DMS153 treated with DMSO at 0.1 percent for 48 hours (cell line): ENCODE results near the gene ZYG11B.
"Not testable (repeated sequence)": the region's sequence is repeated elsewhere in the genome, so short reads cannot be mapped to it uniquely, and the experiment has no call there.

ENCODE experiments used
- DNase-seq: peaks from one replicate; lab custom pipeline; 2025; ENCODE audit not compliant: unreplicated experiment; lab: John Stamatoyannopoulos, UW

The ZYG11B gene

DNA sequence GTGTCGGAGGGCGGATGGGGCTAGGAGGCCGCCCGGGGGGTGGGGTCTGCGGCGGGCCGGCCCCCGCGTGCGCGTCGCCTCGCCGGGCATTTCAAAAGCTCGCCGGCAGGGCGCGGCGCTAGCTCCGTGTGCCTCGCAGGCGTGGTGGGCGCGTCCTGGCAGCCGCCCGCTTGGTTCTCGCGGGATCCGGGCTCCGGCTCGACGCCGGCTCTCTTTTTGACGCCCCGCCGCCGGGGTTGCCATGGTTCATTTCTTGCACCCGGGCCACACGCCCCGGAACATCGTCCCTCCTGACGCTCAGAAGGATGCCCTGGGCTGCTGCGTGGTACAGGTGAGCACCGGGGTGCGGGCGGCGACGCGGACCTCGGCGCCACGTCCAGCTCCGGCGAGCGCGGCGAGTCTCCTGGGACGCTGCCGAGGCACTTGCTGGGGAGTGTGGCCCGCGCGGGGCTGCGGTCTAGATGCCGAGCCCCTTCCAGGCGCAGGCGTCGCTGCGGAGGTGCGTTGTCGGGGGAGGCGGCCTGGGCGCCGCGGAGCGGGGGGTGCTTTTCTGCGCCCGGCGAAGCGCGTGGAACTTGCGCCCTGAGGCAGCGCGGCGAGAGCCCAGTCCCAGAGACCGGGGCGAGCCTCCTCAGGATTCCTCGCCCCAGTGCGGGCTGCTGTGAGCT lies 116.5 kb downstream of the ZYG11B start, which contains the start of gene ZYG11A:
ZYG11A (plus strand) TSS at position 118 of the 668 bp plus-strand sequence; CDS start at position 242, 124 bp downstream.
- DNase-seq: peak; percentile 78

DNA sequence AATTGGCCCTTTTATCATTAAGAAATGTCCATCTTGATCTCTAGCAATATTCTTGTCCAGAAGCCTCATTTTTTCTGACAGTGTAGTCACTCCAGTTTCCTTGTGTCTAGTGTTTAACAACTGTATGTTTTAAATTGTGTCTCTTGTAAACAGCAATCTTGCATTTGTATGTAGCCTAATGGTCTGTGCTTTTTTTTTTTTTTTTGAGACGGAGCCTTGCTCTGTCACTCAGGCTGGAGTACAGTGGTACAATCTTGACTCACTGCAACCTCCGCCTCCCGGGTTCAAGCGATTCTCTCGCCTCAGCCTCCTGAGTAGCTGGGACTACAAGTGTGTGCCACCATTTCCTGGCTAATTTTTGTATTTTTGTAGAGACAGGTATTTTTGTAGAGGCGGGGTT lies 118.9 kb downstream of the ZYG11B start:
- not testable (repeated sequence) for DNase-seq

DNA sequence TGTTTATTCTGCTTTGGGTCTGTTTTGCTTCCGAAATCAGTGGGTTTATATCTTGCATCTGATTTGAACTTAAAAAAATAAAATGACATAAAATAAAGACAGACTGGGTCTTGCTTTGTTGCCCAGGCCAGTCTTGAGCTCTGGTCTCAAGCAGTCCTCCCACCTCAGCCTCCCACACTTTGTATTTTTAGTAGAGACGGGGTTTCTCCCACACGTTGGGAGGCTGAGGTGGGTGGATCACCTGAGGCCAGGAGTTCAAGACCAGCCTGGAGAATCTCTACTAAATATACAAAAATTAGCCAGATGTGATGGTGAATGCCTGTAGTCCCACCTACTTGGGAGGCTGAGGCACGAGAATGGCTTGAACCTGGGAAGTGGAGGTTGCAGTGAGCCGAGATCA lies 122.2 kb downstream of the ZYG11B start:
- DNase-seq: no peak

DNA sequence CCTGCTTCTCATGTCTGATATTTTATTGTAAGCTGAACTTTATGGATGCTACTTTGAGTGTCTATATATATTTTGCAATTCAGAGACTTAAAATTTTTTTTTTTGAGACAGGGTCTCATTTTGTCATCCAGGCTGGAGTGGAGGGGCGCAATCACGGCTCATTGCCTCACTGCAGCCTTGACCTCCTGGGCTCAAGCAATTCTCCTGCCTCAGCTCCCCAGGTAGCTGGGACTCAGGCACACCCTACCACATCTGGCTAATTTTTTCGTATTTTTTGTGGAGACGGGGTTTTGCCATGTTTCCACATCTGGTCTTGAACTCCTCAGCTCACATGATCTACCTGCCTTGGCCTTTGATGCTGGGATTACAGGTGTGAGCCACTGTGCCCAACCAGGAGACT lies 124.7 kb downstream of the ZYG11B start:
- no peak for DNase-seq

DNA sequence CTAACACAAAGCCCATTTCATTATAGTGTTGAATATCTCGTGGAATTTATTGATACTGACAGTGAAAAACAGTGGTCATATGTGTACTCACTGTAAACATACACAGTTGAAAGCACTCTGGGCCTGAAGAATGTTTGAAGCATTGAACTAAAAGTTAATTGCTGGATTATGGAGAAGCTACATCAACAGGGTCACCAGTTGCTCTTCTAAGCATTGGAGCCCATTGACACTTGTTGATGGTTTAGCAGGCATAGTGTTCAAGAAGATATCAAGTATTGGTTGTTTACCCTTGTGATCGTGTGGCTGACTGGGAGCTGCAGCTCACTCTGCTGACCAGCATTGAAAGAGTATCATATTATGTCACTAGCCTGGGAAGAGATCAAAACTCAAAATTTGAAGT lies 126.6 kb downstream of the ZYG11B start:
- no peak for DNase-seq

DNA sequence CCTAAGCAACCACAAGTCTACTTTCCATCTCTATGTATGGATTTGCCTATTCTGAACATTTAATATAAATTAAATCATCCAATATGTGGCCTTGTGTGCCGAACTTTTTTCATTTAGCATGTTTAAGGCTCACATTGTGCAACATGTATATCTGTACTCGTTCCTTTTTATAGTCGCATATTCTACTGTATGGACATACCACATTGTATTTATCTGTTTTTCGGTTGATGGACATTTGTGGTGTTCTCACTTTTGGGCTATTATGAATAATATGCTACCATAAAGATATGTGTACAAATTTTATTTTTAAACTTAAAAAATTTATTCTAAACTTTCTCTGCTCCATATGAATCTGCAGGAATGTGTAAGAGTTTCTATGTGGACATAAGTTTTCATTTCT lies 129.3 kb downstream of the ZYG11B start:
- no peak for DNase-seq

DNA sequence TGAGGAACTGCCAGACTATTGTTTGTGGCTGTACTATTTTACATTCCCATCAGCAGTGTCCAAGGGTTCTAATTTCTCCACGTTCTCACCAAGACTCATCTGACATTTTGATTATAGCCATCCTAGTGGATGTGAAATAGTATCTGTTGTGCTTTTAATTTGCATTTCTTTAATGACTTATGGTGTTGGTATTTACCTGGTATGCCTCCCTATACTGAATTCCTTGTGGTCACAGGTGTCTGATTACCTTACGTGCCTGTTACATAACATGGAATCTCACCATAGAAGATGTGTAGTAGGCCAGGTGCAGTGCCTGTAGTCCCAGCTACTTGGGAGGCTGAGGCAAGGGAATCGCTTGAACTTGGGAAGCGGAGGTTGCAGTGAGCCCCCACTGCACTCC lies 129.8 kb downstream of the ZYG11B start:
- no peak for DNase-seq

DNA sequence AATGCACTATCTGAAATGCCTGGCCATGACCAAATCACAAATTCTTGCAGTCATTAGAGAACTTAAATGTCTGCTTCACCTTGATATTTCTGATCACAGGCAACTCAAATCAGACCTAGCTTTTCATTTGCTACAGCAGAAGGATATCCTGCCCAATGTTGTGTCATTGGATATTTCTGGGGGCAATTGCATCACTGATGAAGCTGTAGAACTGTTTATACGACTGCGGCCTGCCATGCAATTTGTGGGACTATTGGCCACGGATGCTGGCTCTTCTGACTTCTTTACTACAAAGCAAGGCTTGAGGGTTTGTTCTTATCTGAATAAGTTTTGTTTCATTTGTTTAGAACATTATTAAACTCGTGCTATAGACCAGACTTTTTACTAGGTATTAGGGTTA lies 131.2 kb downstream of the ZYG11B start:
- no peak for DNase-seq

DNA sequence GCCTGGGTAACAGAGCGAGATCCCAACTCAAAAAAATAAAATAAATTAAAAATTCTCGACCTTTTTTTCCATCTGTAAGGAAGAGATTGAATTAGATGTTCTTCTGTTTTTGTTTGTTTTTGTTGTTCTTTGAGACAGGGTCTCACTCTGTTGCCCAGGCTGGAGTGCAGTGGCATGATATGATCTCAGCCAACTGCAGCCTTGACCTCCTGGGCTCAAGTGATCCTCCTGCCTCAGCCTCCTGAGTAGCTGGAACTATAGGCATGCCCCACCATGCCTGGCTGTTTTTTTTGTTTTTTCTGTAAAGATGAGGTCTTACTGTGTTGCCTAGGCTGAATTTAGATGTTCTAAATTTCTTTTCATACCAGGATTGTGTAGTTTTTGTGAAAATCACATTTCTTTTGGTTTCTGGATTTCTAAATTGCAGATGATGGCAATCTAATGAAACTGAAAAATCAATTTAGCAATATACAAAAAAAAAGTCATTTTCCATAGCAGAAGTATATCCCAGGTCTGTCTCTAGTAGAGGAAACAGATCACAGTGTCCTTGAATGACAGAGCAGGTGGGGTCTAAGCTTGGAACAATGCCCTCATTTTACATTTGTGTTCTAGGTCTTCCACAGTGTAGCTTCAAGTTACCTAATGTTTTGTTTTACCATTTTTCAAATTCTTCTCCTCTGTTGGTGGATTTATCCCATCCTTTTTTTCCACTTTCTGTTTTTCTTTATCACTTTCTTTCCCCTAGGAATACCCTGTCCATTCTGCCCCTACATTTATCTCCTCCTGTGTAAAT lies 136.6 kb downstream of the ZYG11B start:
- DNase-seq: no peak

DNA sequence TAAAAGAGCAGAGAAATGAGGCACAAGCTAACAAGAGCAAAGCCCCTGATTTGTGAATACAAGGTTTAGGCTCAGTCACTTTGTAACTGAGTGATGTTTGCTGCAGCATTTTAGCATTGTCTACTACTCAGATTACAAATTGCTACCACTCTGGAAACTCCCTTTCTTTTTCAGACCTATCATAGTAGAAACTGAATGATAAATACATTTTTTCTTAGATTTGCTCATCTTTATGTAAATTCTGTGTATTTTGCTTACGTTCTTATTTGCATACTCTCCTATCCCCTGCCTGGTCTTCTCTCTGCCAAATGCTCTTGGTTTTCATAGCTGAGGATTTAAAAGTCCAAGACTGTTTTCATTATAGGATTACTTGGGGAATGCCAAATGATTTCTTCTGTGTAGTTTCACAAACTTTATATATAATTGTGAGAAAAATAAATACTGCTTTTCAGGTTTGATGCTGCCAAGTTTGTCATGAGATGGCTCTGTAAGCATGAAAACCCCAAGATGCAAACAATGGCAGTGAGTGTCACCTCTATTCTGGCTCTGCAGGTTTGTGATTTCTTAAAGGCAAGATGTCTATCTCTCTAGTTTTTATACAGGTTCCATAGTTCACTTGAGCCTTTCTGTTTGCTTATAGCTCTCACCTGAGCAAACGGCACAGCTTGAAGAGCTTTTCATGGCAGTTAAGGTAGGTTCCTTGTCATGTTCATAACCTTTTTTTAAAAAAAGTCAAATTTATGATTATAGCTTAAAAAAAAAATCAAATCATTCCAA lies 141.0 kb downstream of the ZYG11B start:
- no peak for DNase-seq

DNA sequence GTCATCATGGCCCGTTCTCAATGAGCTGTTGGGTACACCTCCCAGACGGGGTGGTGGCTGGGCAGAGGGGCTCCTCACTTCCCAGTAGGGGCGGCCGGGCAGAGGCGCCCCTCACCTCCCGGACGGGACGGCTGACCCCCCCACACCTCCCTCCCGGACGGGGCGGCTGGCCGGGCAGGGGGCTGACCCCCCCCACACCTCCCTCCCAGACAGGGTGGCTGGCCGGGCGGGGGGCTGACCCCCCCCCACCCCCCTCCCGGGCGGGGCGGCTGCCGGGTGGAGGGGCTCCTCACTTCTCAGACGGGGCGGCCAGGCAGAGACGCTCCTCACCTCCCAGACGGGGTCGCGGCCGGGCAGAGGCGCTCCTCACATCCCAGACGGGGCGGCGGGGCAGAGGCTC lies 143.5 kb downstream of the ZYG11B start:
- not testable (repeated sequence) for DNase-seq

DNA sequence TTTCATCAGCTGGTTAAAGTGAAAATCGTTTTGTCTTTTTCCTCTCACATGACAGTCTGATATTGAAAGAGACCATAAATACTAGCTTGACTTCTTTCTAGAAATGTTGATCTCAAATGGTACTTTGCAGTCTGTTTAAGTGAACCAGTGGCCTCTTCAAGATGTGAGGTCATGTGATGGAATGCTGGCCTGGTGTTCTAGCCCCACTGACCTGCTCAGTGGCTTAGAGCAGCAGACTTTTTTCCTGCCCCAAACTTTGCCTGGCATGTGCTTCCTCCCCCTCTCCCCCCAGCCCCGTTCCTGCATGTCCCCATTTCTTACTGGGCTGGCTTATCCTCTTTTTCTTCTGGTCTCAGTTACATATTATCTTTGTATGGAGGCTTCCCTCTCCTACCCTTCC lies 150.6 kb downstream of the ZYG11B start:
- no peak for DNase-seq
